Thyroid gland (tissue), 4 donors: ENCODE results near the gene SAP30BP.

Experiments used
- CTCF ChIP-seq, 6 experiments: fragments of 200-600 bp in 3 of 6; fragments of 450-650 bp in 3 of 6; sonication (generic) in 3 of 6; IDR thresholded peaks; one replicate each; pipeline ENCODE4 v1.5.1; 2016 to 2019; ENCODE audit warnings: antibody characterized with exemption in 6 of 6, mild to moderate bottlenecking in 2 of 6, inconsistent platforms in 1 of 6, moderate library complexity in 1 of 6
- POLR2A ChIP-seq, 2 donors: fragments of 450-650 bp; IDR thresholded peaks; one replicate each; pipeline ENCODE4 v1.6.1; 2017; ENCODE audit warnings: antibody characterized with exemption in 2 of 2, mild to moderate bottlenecking in 2 of 2, moderate library complexity in 1 of 2

DNA sequence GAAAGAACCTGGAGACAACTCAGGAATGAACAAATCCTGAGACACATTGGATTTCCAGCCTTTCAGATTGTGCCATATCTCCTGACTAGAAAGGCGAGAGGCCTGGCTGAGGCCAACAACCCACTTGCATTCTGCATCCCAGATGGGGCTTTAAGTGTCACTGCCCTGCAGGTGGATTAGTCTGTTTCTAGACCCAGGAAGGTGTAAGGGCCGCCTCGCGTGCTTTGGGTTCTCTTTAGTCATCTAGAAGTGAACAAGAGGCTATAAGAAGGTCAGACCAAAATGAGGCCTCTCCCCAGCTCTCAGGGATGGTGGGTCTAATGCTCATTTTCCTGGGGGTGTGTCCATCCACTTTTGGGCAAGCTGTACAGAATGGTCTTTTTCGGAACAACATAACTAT, 4.9 kb downstream of the SAP30BP start:
- no peak for TF ChIP-seq CTCF (IDR thresholded peaks at IDR 0.05)
- no peak for TF ChIP-seq POLR2A (IDR thresholded peaks at IDR 0.05)
